ENCODE results near the gene PANK1.

Gene PANK1

DNA sequence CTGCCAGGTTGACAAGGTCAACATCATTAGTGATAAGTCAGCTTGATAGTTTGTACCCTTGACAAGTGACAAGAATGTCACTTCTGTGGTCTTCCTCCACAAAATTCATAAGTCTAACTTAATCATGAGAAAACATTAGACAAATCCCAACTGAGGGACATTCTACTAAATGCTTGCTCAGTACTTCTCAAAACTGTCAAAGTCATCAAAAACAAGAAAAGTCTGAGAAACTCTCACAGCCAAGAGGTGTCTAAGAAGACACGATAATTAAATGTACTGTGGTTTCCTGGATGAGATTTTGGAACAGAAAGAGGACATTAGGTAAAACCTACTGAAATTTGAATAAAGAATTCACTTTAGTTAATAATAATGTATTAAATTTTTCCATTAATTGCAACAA is 79.9 kb downstream of the PANK1 start:
- in situ Hi-C loops (cut with HindIII; ENCODE audit: low sequenced_read_pairs), result no loop called here
- H3K4me3 ChIP-seq (ENCODE audit: low read depth, low read length), result no peak overlapping the region
- no peak for TF ChIP-seq CTCF (IDR thresholded peaks at IDR 0.05; ENCODE audit: low read depth, low read length)
- DNase-seq (ENCODE audit: low read depth, low spot score), result no peak

DNA sequence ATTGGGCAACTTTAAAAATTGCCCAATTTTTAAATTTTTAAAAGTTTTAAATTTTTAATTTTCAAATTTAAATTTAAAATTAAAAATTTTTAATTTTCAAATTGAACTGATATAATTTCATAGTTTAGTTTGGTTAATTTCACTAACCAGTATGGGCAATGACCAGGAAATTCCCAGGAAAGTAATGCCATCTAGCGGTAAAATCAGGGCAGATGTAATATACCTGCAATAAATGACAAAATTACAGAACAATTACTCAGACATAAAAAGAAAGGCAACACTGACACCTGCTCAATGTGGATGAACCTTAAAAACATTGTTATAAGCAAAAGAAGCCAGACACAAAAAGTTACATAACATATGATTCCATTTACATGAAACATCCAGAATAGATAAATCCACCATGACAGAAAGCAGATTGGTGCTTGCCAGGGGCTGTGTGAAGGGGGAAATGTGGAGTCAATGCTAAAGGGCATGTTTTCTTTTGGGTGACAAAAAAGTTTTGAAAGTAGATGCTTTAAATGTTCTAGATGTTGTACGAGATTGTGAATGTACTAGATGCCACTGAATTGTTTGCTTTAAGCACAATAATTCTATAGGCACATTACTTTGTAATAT is 81.1 kb downstream of the PANK1 start:
- H3K4me3 ChIP-seq (ENCODE audit: low read depth, low read length), result no peak overlapping the region
- in situ Hi-C loops (cut with HindIII; ENCODE audit: low sequenced_read_pairs), result no loop called here
- peak; percentile 65 for TF ChIP-seq CTCF (IDR thresholded peaks at IDR 0.05; ENCODE audit: low read depth, low read length)
- DNase-seq (ENCODE audit: low read depth, low spot score), result peak; percentile 59

- DNase-seq (ENCODE audit: low read depth, low spot score), result no peak
- H3K4me3 ChIP-seq (ENCODE audit: low read depth, low read length), result no peak overlapping the region
- in situ Hi-C loops (cut with HindIII; ENCODE audit: low sequenced_read_pairs), result no loop called here
- TF ChIP-seq CTCF (IDR thresholded peaks at IDR 0.05; ENCODE audit: low read depth, low read length), result no peak
Measured at GRCh38 chr10:89563311-89563710, 81.7 kb downstream of the PANK1 start.

DNA sequence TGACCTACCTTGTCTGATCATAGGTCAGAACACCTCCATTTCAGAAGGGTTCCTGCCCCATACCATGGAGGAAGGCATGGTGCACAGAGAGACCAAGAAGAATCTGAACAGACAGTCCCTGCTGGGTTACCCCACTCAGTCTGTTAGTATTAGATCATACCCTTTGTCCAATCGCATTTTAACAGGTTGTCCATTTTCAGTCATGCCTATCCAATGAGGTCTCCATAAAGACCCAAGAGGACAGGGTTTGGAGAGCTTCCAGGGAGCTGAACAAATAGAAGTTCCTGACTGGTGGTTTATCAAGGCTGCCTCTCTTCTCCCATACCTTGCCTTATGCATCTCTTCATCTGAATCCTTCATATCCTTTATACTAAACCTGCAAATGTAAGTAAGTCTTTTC is 88.4 kb downstream of the PANK1 start:
- no peak for TF ChIP-seq CTCF (IDR thresholded peaks at IDR 0.05; ENCODE audit: low read depth, low read length)
- in situ Hi-C loops (cut with HindIII; ENCODE audit: low sequenced_read_pairs), result no loop called here
- no peak overlapping the region for H3K4me3 ChIP-seq (ENCODE audit: low read depth, low read length)
- DNase-seq (ENCODE audit: low read depth, low spot score), result peak; percentile 52

DNA sequence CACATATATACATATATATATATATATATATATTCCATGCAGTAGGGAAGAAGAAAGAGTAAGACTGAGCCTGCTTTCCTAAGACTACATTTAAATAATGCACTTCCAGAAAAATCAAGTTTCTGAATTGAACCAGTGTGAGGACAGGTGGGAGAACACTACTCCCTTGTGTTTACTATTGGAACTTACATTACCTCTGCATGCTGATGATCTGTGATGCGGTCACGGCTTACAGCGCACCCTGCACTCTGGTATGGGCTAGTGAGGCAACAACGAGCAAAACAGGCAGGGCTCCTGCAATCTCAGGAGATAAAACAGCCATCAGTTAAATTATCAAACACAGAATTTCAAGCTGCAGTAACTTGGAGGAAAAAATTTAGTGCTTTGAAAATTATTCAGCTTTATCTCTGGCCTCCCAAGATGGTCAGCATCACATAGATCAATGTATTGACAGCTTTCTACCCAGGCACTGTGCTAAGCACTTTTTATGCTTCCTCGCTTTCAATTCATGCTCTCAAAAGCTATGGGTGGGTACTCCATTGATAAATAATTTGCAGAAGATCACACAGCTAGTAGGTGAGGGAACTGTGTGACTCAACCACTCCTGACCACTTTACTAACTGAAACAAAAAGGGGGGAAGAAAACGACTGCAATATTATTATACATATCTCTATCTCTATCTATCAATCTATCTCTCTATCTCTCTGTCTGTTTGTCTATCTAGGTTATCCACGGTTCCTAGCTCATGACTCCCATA is 89.2 kb downstream of the PANK1 start:
- peak; percentile 18 for TF ChIP-seq CTCF (IDR thresholded peaks at IDR 0.05; ENCODE audit: low read depth, low read length)
- in situ Hi-C loops (cut with HindIII; ENCODE audit: low sequenced_read_pairs), result no loop called here
- DNase-seq (ENCODE audit: low read depth, low spot score), result peak; percentile 36

GRCh38 chr10:89554433-89554832 is 90.6 kb downstream of the PANK1 start:
- no peak for TF ChIP-seq CTCF (IDR thresholded peaks at IDR 0.05; ENCODE audit: low read depth, low read length)
- in situ Hi-C loops (cut with HindIII; ENCODE audit: low sequenced_read_pairs), result no loop called here
- no peak for DNase-seq (ENCODE audit: low read depth, low spot score)
- H3K4me3 ChIP-seq (ENCODE audit: low read depth, low read length), result no peak overlapping the region

More for the DNA sequence above, 89.2 kb downstream of the PANK1 start:
- no peak overlapping the region for H3K4me3 ChIP-seq (ENCODE audit: low read depth, low read length)
